Smooth muscle cell (in vitro differentiated cells): Measurements from ENCODE around the gene SRPK2. TPM values are rescaled to one million over a fixed set of nuclear protein-coding genes. Genes with fewer than 3 reads are reported as not detected.
"Not testable (repeated sequence)": the region's sequence is repeated elsewhere in the genome, so short reads cannot be mapped to it uniquely, and the experiment has no call there.

ENCODE experiments used
- DNase-seq: peaks from one replicate; lab custom pipeline; 2025; ENCODE audit not compliant: unreplicated experiment; lab: John Stamatoyannopoulos, UW
- H2AFZ ChIP-seq: fragments of 200-600 bp; sonication (generic); 2 replicates; pipeline ENCODE4 v1.6.0; 2016; ENCODE audit warnings: antibody characterized with exemption, low read depth, mild to moderate bottlenecking
- H3F3A ChIP-seq: fragments of 200-600 bp; sonication (generic); 2 replicates; pipeline ENCODE4 v1.6.0; 2017; ENCODE audit warnings: antibody characterized with exemption, low read depth
- H3K27ac ChIP-seq: fragments of 200-600 bp; sonication (generic); 2 replicates; pipeline ENCODE4 v1.5.1; 2016; ENCODE audit warnings: low read depth, mild to moderate bottlenecking
- H3K27me3 ChIP-seq: fragments of 200-600 bp; sonication (generic); 2 replicates; pipeline ENCODE4 v1.6.1; 2016; ENCODE audit warnings: low read depth, mild to moderate bottlenecking
- H3K36me3 ChIP-seq: fragments of 200-600 bp; sonication (generic); 2 replicates; pipeline ENCODE4 v1.5.1; 2016; ENCODE audit warnings: low read depth
- H3K4me1 ChIP-seq: fragments of 200-600 bp; sonication (generic); 2 replicates; pipeline ENCODE4 v1.5.1; 2016; ENCODE audit warnings: low read depth
- H3K4me2 ChIP-seq: fragments of 200-600 bp; sonication (generic); 2 replicates; pipeline ENCODE4 v1.6.0; 2016; ENCODE audit warnings: mild to moderate bottlenecking
- H3K4me3 ChIP-seq: fragments of 200-600 bp; sonication (generic); 2 replicates; pipeline ENCODE4 v1.5.1; 2016; ENCODE audit warnings: mild to moderate bottlenecking
- H3K79me2 ChIP-seq: fragments of 200-600 bp; sonication (generic); 2 replicates; pipeline ENCODE4 v1.6.0; 2016; ENCODE audit warnings: low read depth, mild to moderate bottlenecking
- H3K9ac ChIP-seq: fragments of 200-600 bp; sonication (generic); 2 replicates; pipeline ENCODE4 v1.6.0; 2016; ENCODE audit warnings: low read depth
- H3K9me3 ChIP-seq: fragments of 200-600 bp; sonication (generic); replicated peaks from 2 replicates; pipeline ENCODE4 v1.5.1; 2016; ENCODE audit warnings: low read depth
- H4K20me1 ChIP-seq: fragments of 200-600 bp; sonication (generic); 2 replicates; pipeline ENCODE4 v1.6.0; 2016; ENCODE audit warnings: low read depth
- CTCF ChIP-seq: fragments of 200-600 bp; sonication (generic); IDR thresholded peaks from 2 replicates; pipeline ENCODE4 v1.5.1; 2017; ENCODE audit warnings: borderline replicate concordance, mild to moderate bottlenecking, antibody characterized with exemption; ENCODE audit not compliant: insufficient read depth, poor library complexity, severe bottlenecking
- WGBS: methylation state at CpG from one replicate; pipeline ENCODE4 v1.1.7; 2016; ENCODE audit warnings: low lambda C conversion rate; 5-methylcytosine and 5-hydroxymethylcytosine counted together
- polyA plus RNA-seq: library from polyadenylated mRNA; unstranded; fragments of >200 nt; fragmentation: Nextera tagmentation; extraction: Ambion mirVana; gene quantifications from 2 replicates; pipeline ENCODE4 v1.2.1, GENCODE V29; 2016
- total RNA-seq: library from RNA; depleted of rRNA; stranded (reverse); fragments of >200 nt; gene quantifications from 2 replicates; pipeline ENCODE4 v1.2.3, GENCODE V29; 2014

The SRPK2 gene
- total and polyA plus RNA-seq, 2 experiments from 2014 or later, result 21.9 to 28.0 TPM

- peaks cover 8% of the 10 kb centered on the region for H3K4me1 ChIP-seq
- H3K4me2 ChIP-seq, result no peak overlapping the region
- no peaks in the 10 kb centered on the region for H3K9me3 ChIP-seq
- H3K9ac ChIP-seq, result no peak overlapping the region
- H2AFZ ChIP-seq, result no peak overlapping the region
- H3K27ac ChIP-seq, result no peak overlapping the region
- peaks cover 82% of the 10 kb centered on the region for H4K20me1 ChIP-seq
- H3K79me2 ChIP-seq, result peaks cover 43% of the 10 kb centered on the region
- no peaks in the 10 kb centered on the region for H3K36me3 ChIP-seq
- peaks cover 7% of the 10 kb centered on the region for H3F3A ChIP-seq
- no peak for TF ChIP-seq CTCF
- H3K4me3 ChIP-seq, result no peak overlapping the region
- 94% methylated on average over 4 of the region's 4 CpGs for whole genome bisulfite sequencing
- DNase-seq, result no peak
- H3K27me3 ChIP-seq, result no peaks in the 10 kb centered on the region
Observed at GRCh38 chr7:105306298-105306748, 82.4 kb downstream of the SRPK2 start.

- no peaks in the 10 kb centered on the region for H3K9me3 ChIP-seq
- no peaks in the 10 kb centered on the region for H3K27me3 ChIP-seq
- H3K4me1 ChIP-seq, result peaks cover 8% of the 10 kb centered on the region
- H3K9ac ChIP-seq, result no peak overlapping the region
- H2AFZ ChIP-seq, result no peak overlapping the region
- H3F3A ChIP-seq, result peaks cover 7% of the 10 kb centered on the region
- 94% methylated on average over 2 of the region's 2 CpGs for WGBS
- DNase-seq, result no peak
- H3K27ac ChIP-seq, result no peak overlapping the region
- H3K36me3 ChIP-seq, result no peaks in the 10 kb centered on the region
- H3K4me2 ChIP-seq, result no peak overlapping the region
- no peak overlapping the region for H3K4me3 ChIP-seq
- H4K20me1 ChIP-seq, result peaks cover 79% of the 10 kb centered on the region
- TF ChIP-seq CTCF, result no peak
- H3K79me2 ChIP-seq, result peaks cover 41% of the 10 kb centered on the region
Observed at GRCh38 chr7:105305633-105306032, 83.1 kb downstream of the SRPK2 start.

- Histone ChIP-seq H3K4me3 (no peak overlapping the region), H3K4me2 (peak overlapping the region; percentile 3), H4K20me1 (peaks cover 75% of the 10 kb centered on the region), H3K9me3 (no peaks in the 10 kb centered on the region), H3K79me2 (peaks cover 45% of the 10 kb centered on the region), H3K27me3 (no peaks in the 10 kb centered on the region), H3K9ac (no peak overlapping the region), H3K4me1 (peaks cover 8% of the 10 kb centered on the region), H3K36me3 (no peaks in the 10 kb centered on the region), H3K27ac (peak overlapping the region; percentile 29), H3F3A (peaks cover 7% of the 10 kb centered on the region), H2AFZ (no peak overlapping the region)
- TF ChIP-seq CTCF, result no peak
- no peak for DNase-seq
- 46% methylated on average over 5 of the region's 5 CpGs for WGBS
Observed at GRCh38 chr7:105304040-105304895, 84.5 kb downstream of the SRPK2 start.

GRCh38 chr7:105300587-105300986 lies 88.1 kb downstream of the SRPK2 start:
- not testable (repeated sequence) for H3K36me3 ChIP-seq, H3K4me1 ChIP-seq, H3K27ac ChIP-seq, H3K27me3 ChIP-seq, H3K4me3 ChIP-seq, DNase-seq, H2AFZ ChIP-seq, H3K9me3 ChIP-seq, H3K4me2 ChIP-seq, H3K9ac ChIP-seq
- WGBS, result 93% methylated on average over 6 of the region's 6 CpGs
- Histone ChIP-seq H3K79me2 (peaks cover 58% of the 10 kb centered on the region), H4K20me1 (peaks cover 72% of the 10 kb centered on the region), H3F3A (peaks cover 11% of the 10 kb centered on the region)
